Coronary artery (tissue), 2 donors: ENCODE results near the gene NR4A1.

Experiments used
- DNase-seq: peaks from one replicate; pipeline ENCODE4 v3.0.0-alpha.2; 2017; ENCODE audit warnings: low spot score
- H3K27ac ChIP-seq, 2 donors: fragments of 200-600 bp; sonication (generic); one replicate each; pipeline ENCODE4 v1.5.1; 2016 to 2019
- H3K4me3 ChIP-seq: fragments of 200-600 bp; sonication (generic); 2 replicates; pipeline ENCODE4 v1.5.1; 2016; ENCODE audit warnings: mild to moderate bottlenecking, moderate library complexity
- TF ChIP-seq, protein P1 (sequence below): fragments of 200-600 bp; sonication (generic); IDR thresholded peaks from one replicate; pipeline ENCODE4 v1.5.1; 2019; ENCODE audit warnings: antibody characterized with exemption

The NR4A1 gene

DNA sequence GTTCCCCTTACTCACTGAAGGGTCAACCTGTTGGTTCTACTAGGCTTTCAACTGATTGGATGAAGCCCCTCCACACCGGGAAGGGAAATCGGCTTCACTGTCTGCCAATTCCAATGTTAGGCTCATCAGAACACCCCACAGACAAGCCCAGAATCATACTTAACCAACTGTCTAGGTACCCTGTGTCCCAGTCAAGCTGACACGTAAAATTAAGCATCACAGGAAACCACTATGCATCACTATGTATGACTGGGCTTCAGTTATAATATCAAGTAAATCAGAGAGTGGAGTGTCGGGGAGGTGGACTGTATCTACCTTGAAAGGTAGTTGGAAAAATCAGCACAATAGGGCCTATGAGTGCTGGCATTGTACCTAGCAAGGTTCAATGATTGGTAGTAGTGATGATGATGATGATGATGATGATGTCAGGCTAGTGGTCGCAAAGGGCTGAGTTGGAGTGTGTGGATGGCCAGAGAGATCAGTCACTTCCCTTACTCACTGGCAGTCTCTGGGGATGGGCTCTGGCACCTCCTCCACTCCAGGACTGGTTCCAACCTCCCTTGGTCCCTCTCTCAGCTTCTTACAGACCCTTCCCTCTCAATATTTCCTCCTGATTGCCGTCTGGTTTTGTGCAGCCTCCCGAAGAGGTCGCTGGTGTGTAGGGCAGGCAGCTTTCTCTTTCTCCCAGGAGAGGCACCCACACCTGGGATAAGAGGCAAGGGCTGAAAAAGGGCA, 15.3 kb downstream of the NR4A1 start:
- no peak for DNase-seq
- TF ChIP-seq, protein P1, sequence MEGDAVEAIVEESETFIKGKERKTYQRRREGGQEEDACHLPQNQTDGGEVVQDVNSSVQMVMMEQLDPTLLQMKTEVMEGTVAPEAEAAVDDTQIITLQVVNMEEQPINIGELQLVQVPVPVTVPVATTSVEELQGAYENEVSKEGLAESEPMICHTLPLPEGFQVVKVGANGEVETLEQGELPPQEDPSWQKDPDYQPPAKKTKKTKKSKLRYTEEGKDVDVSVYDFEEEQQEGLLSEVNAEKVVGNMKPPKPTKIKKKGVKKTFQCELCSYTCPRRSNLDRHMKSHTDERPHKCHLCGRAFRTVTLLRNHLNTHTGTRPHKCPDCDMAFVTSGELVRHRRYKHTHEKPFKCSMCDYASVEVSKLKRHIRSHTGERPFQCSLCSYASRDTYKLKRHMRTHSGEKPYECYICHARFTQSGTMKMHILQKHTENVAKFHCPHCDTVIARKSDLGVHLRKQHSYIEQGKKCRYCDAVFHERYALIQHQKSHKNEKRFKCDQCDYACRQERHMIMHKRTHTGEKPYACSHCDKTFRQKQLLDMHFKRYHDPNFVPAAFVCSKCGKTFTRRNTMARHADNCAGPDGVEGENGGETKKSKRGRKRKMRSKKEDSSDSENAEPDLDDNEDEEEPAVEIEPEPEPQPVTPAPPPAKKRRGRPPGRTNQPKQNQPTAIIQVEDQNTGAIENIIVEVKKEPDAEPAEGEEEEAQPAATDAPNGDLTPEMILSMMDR, result no peak
- no peak overlapping the region for H3K27ac ChIP-seq
- no peak overlapping the region for H3K4me3 ChIP-seq

DNA sequence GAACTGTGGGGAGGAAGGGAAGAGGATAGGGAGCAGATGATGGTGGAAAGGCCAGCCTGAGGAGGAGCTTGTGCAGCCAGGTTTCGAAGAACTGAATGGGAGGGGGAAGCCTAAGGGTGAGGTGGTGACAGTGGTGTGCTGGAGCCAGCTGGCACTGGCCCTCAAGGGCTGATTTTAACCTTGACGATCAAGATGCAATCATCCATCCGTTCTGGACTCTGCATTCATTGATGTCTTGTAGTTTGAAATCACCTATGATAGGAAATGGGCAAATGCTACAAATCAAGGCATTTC, 15.8 kb downstream of the NR4A1 start:
- DNase-seq, result no peak
- Histone ChIP-seq H3K27ac (no peak overlapping the region), H3K4me3 (no peak overlapping the region)
- TF ChIP-seq, protein P1, result no peak

DNA sequence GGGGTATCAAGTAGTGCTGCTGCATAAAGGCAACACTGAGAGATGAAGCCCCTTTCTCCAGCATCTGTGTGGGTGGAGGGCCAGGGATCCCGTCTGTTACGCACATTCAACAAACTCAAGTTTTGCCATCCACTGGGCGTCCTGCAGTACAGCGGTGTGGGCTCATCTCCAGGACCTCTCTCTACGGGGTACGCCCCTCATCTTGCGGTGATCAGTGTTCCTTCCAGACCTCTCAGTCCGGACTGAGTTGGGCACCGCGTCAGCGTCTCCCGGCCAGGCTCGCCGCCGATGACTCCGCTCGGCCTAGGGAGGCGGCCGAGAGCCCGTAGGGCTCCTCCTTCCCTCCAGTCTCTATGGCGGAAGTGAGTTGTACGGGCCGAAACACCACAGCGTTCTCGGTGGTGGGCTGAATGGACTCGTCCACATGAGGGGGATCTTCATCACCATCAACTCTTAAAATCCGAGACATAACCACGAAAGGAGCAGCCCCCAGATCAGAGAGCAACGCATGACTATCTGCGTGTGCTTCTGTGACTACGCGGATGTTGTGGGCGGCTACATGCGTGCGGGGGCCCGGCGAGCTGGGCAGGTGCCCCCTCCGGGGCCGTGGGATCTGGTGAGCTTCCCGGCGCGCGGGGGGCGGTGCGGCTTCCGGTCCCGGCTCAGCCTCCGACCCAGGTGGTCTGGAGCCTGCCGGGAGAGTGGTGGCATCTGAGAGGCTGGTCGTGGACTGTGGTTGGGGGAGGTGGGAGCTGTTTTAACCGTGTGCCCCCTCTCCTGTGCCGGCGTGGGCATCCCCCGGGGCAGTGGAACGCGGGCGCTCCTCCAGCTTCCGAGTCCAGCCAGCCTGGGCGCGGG, 18.3 kb downstream of the NR4A1 start, which contains the start of gene ATG101:
Gene ATG101, plus strand, starts transcription at position 652 of the 858 bp plus-strand sequence. CDS start 3,673 bp downstream, outside the sequence.
- peak within 1 kb of the TSS; percentile 90 for H3K4me3 ChIP-seq
- DNase-seq, result peak; percentile 96
- H3K27ac ChIP-seq, result peak within 1 kb of the TSS; percentile 89 to 93
- TF ChIP-seq, protein P1, result peak; percentile 35

DNA sequence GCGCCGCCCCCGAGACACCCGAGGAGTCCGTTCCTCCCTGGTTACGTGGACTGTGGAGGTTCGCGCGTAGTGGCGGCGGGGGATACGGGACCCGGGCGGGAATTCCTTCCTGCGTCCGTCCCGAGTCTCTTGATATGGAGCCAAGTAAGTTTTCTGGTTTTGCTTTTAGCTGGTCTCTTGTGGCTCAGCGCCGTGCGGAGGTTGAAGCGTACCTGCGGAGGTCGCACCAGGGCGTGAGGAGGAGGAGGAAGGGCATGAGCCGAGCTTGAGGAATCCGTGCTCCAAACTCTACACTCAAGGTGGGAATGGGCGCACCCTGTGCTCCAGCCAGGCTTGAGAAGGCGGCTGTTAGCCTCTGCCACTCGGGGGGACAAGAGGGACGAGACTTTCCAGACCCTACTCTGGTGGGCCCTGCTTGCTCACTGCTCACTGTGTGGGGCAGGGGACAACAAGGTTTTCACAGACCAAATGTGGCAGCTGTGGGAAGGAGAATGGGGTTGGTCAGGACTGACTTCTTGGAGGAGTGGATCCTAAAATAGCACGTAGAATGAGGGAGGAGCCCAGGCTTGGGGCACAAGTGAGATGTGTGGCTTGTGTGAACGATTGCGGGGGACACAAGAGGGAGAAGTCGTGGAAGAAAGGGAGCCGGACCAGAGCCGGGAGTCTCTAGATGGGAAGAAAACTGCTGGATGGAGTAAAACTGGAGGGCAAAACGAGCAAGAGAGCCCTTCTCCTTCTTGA, 19.1 kb downstream of the NR4A1 start:
- DNase-seq, result no peak
- peak overlapping the region; percentile 89 to 93 for H3K27ac ChIP-seq
- TF ChIP-seq, protein P1, result no peak
- H3K4me3 ChIP-seq, result peak overlapping the region; percentile 90

DNA sequence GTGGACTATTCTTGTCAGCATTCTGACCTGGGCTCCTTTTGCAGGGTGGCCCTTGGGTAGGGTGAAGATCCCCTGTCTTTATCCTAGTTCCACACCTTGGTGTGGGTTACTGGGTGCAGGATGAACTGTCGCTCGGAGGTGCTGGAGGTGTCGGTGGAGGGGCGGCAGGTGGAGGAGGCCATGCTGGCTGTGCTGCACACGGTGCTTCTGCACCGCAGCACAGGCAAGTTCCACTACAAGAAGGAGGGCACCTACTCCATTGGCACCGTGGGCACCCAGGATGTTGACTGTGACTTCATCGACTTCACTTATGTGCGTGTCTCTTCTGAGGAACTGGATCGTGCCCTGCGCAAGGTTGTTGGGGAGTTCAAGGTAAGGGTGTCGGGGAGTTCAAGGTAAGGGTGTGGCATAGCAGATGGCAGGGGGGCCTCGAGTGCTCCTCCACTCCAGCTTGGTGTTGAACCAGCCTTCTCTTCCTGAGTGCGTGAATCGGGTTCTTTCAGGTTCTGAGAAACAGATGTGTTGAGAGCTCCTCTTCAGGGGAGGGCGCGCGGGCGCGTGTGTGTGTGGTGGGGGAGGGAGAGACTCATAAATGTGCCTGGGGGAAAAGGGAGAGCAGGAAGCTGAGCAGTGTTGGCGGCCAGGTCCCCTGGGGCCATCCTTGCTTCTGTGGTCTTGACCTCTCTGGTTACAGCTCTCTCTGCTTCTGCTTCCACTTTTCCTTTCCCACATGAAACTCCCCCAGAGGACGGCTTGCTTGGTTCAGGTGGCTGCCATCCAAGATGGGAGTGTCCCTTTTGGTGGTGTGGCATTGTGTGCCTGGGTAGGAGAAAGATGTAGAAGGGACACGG, 22.5 kb downstream of the NR4A1 start:
- H3K4me3 ChIP-seq, result no peak overlapping the region
- H3K27ac ChIP-seq, result peak overlapping the region in 1 of 2 donors; percentile 9
- DNase-seq, result no peak
- TF ChIP-seq, protein P1, result no peak

DNA sequence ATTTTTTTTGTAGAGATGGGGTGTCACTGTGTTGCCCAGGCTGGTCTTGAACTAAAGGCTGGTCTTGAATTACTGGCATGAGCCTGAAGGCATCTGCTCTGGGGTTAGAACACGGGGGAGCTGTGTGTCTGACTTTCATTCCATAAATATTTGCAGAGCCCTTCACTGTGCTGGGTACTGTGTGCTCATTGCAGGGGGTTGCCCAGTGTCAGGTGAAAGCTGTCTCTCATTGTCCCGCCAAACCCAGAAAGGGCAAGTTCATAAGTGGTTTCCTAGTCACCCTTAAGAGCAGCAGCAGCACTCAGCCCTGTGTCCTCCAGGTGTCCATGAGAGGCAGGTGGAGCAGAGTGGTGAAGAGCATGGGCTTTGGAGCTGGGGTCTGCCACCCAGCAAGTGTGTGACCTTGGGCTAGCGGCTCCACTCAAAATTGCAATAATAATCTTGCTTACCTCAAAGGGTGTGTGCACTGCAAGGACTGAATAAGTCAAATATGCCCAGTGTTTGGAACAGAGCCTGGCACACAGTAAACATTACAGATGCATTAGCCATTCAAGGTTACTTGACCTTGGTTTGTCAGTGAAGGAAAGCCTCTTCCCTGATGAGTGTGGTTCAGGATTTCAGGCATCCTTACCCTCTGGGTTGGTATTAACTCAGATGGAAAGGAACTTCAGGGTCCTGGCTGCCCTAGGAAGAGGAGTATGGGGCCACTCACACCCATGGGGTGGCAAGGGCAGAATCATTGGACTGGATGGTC, 23.9 kb downstream of the NR4A1 start:
- TF ChIP-seq, protein P1, result no peak
- H3K4me3 ChIP-seq, result no peak overlapping the region
- no peak overlapping the region for H3K27ac ChIP-seq
- no peak for DNase-seq
